Neural cell (in vitro differentiated cells): ENCODE data around the gene DPYD. TPM values are rescaled to one million over a fixed set of nuclear protein-coding genes. Genes with fewer than 3 reads are reported as not detected.

Source experiments
- H2AFZ ChIP-seq: fragments of 200-600, 300-800 bp; sonication (generic), shearing (Covaris generic); 2 replicates; pipeline ENCODE4 v1.6.0; 2014; ENCODE audit warnings: low read depth, mild to moderate bottlenecking, antibody characterized with exemption, low read length, moderate library complexity
- H3F3A ChIP-seq: fragments of 200-600 bp; shearing (Covaris generic); 2 replicates; pipeline ENCODE4 v1.6.1; 2016; ENCODE audit warnings: mild to moderate bottlenecking, moderate library complexity, mixed read lengths, antibody characterized with exemption, low read length; ENCODE audit not compliant: insufficient read depth, poor library complexity, severe bottlenecking
- H3K27ac ChIP-seq: fragments of 200-600, 300-800 bp; sonication (generic), shearing (Covaris generic); 2 replicates; pipeline ENCODE4 v1.5.1; 2014; ENCODE audit warnings: mild to moderate bottlenecking, low read length, moderate library complexity
- H3K27me3 ChIP-seq: fragments of 300-800, 200-600 bp; sonication (generic), shearing (Covaris generic); 2 replicates; pipeline ENCODE4 v1.6.0; 2014; ENCODE audit warnings: mild to moderate bottlenecking, low read depth, low read length, moderate library complexity; ENCODE audit not compliant: insufficient read depth
- H3K36me3 ChIP-seq: fragments of 300-800, 200-600 bp; sonication (generic), shearing (Covaris generic); 2 replicates; pipeline ENCODE4 v1.5.1; 2014; ENCODE audit warnings: mild to moderate bottlenecking, antibody characterized with exemption, low read length, moderate library complexity; ENCODE audit not compliant: insufficient read depth
- H3K4me2 ChIP-seq: fragments of 300-800, 200-600 bp; sonication (generic), shearing (Covaris generic); 2 replicates; pipeline ENCODE4 v1.6.0; 2014; ENCODE audit warnings: mild to moderate bottlenecking, low read length
- H3K4me3 ChIP-seq: fragments of 300-800, 200-600 bp; sonication (generic), shearing (Covaris generic); 2 replicates; pipeline ENCODE4 v1.5.1; 2014; ENCODE audit warnings: mild to moderate bottlenecking, low read length, moderate library complexity
- H3K79me2 ChIP-seq: fragments of 200-600 bp; shearing (Covaris generic); replicated peaks from 2 replicates; pipeline ENCODE4 v1.6.0; 2014; ENCODE audit warnings: mild to moderate bottlenecking, low read length, moderate library complexity; ENCODE audit not compliant: insufficient read depth
- H3K9ac ChIP-seq: fragments of 300-800, 200-600 bp; sonication (generic), shearing (Covaris generic); 2 replicates; pipeline ENCODE4 v1.6.1; 2016; ENCODE audit warnings: mild to moderate bottlenecking, low read length, mixed read lengths
- H3K9me2 ChIP-seq: fragments of 200-600 bp; shearing (Covaris generic); 2 replicates; pipeline ENCODE4 v1.6.1; 2016; ENCODE audit warnings: mild to moderate bottlenecking, low read length, mixed read lengths; ENCODE audit not compliant: insufficient read depth
- H3K9me3 ChIP-seq: fragments of 200-600, 300-800 bp; sonication (generic), shearing (Covaris generic); 2 replicates; pipeline ENCODE4 v1.6.1; 2016; ENCODE audit warnings: mild to moderate bottlenecking, mixed run types, low read length, moderate library complexity, mixed read lengths
- H4K20me1 ChIP-seq: fragments of 200-600 bp; shearing (Covaris generic); 2 replicates; pipeline ENCODE4 v1.6.1; 2016; ENCODE audit warnings: mild to moderate bottlenecking, mixed run types; ENCODE audit not compliant: insufficient read depth
- CTCF ChIP-seq: fragments of 450-650 bp; IDR thresholded peaks from 2 replicates; pipeline ENCODE4 v1.5.1; 2014; ENCODE audit warnings: antibody characterized with exemption, mild to moderate bottlenecking, moderate library complexity; ENCODE audit not compliant: poor library complexity, severe bottlenecking
- EP300 ChIP-seq: fragments of 450-650 bp; conservative IDR thresholded peaks from 2 replicates; pipeline ENCODE4 v1.6.1; 2014; ENCODE audit warnings: antibody characterized with exemption, mild to moderate bottlenecking, moderate library complexity; ENCODE audit not compliant: poor library complexity, severe bottlenecking
- EZH2 ChIP-seq: fragments of 200-600, 300-800 bp; shearing (Covaris generic), sonication (generic); IDR thresholded peaks from 2 replicates; pipeline ENCODE4 v1.6.1; 2014; ENCODE audit warnings: antibody characterized with exemption, low read length, borderline replicate concordance, mild to moderate bottlenecking; ENCODE audit not compliant: insufficient read depth, poor library complexity, severe bottlenecking
- MXI1 ChIP-seq: fragments of 450-650 bp; conservative IDR thresholded peaks from 2 replicates; pipeline ENCODE4 v1.6.1; 2014; ENCODE audit warnings: antibody characterized with exemption, mild to moderate bottlenecking; ENCODE audit not compliant: poor library complexity, severe bottlenecking
- POLR2AphosphoS5 ChIP-seq: IDR thresholded peaks from 2 replicates; pipeline ENCODE4 v1.6.1; 2012
- RAD21 ChIP-seq: fragments of 450-650 bp; conservative IDR thresholded peaks from 2 replicates; pipeline ENCODE4 v1.6.1; 2014; ENCODE audit warnings: antibody characterized with exemption, mild to moderate bottlenecking, moderate library complexity
- REST ChIP-seq: IDR thresholded peaks from 2 replicates; pipeline ENCODE4 v1.6.1; 2012; ENCODE audit warnings: borderline replicate concordance
- SMC3 ChIP-seq: fragments of 450-650 bp; conservative IDR thresholded peaks from 2 replicates; pipeline ENCODE4 v1.6.1; 2014; ENCODE audit warnings: antibody characterized with exemption, mild to moderate bottlenecking, moderate library complexity; ENCODE audit not compliant: poor library complexity
- TAF1 ChIP-seq: IDR thresholded peaks from 2 replicates; pipeline ENCODE4 v1.6.1; 2012; ENCODE audit warnings: low read depth
- polyA plus RNA-seq: library from polyadenylated mRNA; depleted of rRNA; stranded (reverse); fragments of >200 nt; gene quantifications from 2 replicates; pipeline ENCODE4 v1.2.3, GENCODE V29; 2014

Gene DPYD
- polyA plus RNA-seq, 1 donor from 2014 or later: 6.7 TPM

- Histone ChIP-seq H3K27ac (no peak overlapping the region), H3F3A (no peaks in the 10 kb centered on the region), H3K9me2 (no peaks in the 10 kb centered on the region), H3K9me3 (no peaks in the 10 kb centered on the region), H3K36me3 (no peaks in the 10 kb centered on the region), H2AFZ (no peak overlapping the region), H3K4me3 (no peak overlapping the region), H3K4me2 (no peak overlapping the region), H4K20me1 (no peaks in the 10 kb centered on the region), H3K79me2 (no peaks in the 10 kb centered on the region), H3K9ac (no peak overlapping the region), H3K27me3 (no peaks in the 10 kb centered on the region)
- TF ChIP-seq TAF1 (no peak), CTCF (no peak), EZH2 (no peak), REST (no peak), MXI1 (no peak), EP300 (no peak), RAD21 (no peak), SMC3 (no peak), POLR2AphosphoS5 (no peak)
These were observed 564.5 kb downstream of the DPYD start for GRCh38 chr1:97356309-97356708.

- H3K9me3 ChIP-seq: no peaks in the 10 kb centered on the region
- H3K9me2 ChIP-seq: no peaks in the 10 kb centered on the region
- no peaks in the 10 kb centered on the region for H4K20me1 ChIP-seq
- no peak overlapping the region for H3K4me3 ChIP-seq
- H3K4me2 ChIP-seq: no peak overlapping the region
- no peaks in the 10 kb centered on the region for H3F3A ChIP-seq
- no peak overlapping the region for H2AFZ ChIP-seq
- H3K79me2 ChIP-seq: no peaks in the 10 kb centered on the region
- H3K27me3 ChIP-seq: no peaks in the 10 kb centered on the region
- no peak for TF ChIP-seq REST
- TF ChIP-seq EZH2: no peak
- TF ChIP-seq POLR2AphosphoS5: no peak
- TF ChIP-seq CTCF: no peak
- no peak for TF ChIP-seq MXI1
- TF ChIP-seq TAF1: no peak
- TF ChIP-seq EP300: no peak
- no peak for TF ChIP-seq SMC3
- H3K9ac ChIP-seq: no peak overlapping the region
- H3K36me3 ChIP-seq: no peaks in the 10 kb centered on the region
- no peak overlapping the region for H3K27ac ChIP-seq
These were observed 567.9 kb downstream of the DPYD start for GRCh38 chr1:97352936-97353382.
